Activated CD8-positive, alpha-beta T cell treated with anti-CD3 and anti-CD28 coated beads for 36 hours (primary cell): Measurements from ENCODE around the gene SPTBN1. TPM values are rescaled to one million over a fixed set of nuclear protein-coding genes. Genes with fewer than 3 reads are reported as not detected.

ENCODE experiments used
- ATAC-seq: fragments of 200-7000 bp; cut with Tn5 transposase; one replicate; pipeline ENCODE4 v1.10.0; 2021; ENCODE audit warnings: mild to moderate bottlenecking, moderate library complexity
- CTCF ChIA-PET: fragments of 350-600 bp; sonication (Branson Sonifier 250); formaldehyde crosslinking; loops from one replicate; lab custom pipeline; 2021; ENCODE audit warnings: antibody characterized with exemption; lab: Charles Lee
- POLR2A ChIA-PET: fragments of 350-600 bp; sonication (Branson Sonifier 250); formaldehyde crosslinking; loops from one replicate; lab custom pipeline; 2021; ENCODE audit warnings: antibody characterized with exemption; lab: Charles Lee
- DNase-seq: peaks from one replicate; pipeline ENCODE4 v3.0.0-alpha.2; 2020
- H3K27ac Mint-ChIP-seq: one replicate; pipeline ENCODE4 v1.8.0; 2021; ENCODE audit warnings: mild to moderate bottlenecking, mixed read lengths
- H3K27me3 Mint-ChIP-seq: one replicate; pipeline ENCODE4 v1.8.0; 2021; ENCODE audit warnings: mixed read lengths
- H3K36me3 Mint-ChIP-seq: one replicate; pipeline ENCODE4 v1.8.0; 2021; ENCODE audit warnings: low read depth, mixed read lengths
- H3K4me1 Mint-ChIP-seq: one replicate; pipeline ENCODE4 v1.8.0; 2021; ENCODE audit warnings: low read depth, mixed read lengths
- H3K4me3 Mint-ChIP-seq: one replicate; pipeline ENCODE4 v1.8.0; 2021; ENCODE audit warnings: mild to moderate bottlenecking, moderate library complexity, mixed read lengths
- H3K9me3 Mint-ChIP-seq: one replicate; pipeline ENCODE4 v1.8.0; 2021; ENCODE audit warnings: mixed read lengths
- CTCF ChIP-seq: fragments of 200-600 bp; IDR thresholded peaks from one replicate; pipeline ENCODE4 v1.8.0; 2022; ENCODE audit warnings: antibody characterized with exemption, mild to moderate bottlenecking
- intact Hi-C: fragments of 100-400 bp; cut with micrococcal nuclease; formaldehyde crosslinking; loops from one replicate; pipeline ENCODE4 v1.10.0; 2022
- total RNA-seq, 2 experiments: library from RNA; stranded (reverse); gene quantifications; one replicate each; pipeline ENCODE4 v1.2.3, GENCODE V29; 2021

Gene SPTBN1
- total RNA-seq, 2 experiments from 2014 or later: 91.8 to 91.9 TPM

GRCh38 chr2:54510916-54511315, 54.8 kb downstream of the SPTBN1 start:
- no peaks in the 10 kb centered on the region for H3K27me3 Mint-ChIP-seq
- POLR2A ChIA-PET: interaction anchor here (0.6 kb wide), 1 partner anchor 11 kb away, joined by 4 read pairs; no protein-coding TSS in a partner anchor
- DNase-seq: no peak
- ATAC-seq: no peak
- no peak for TF ChIP-seq CTCF
- peaks cover 1% of the 10 kb centered on the region for H3K4me1 Mint-ChIP-seq
- H3K27ac Mint-ChIP-seq: no peak overlapping the region
- H3K36me3 Mint-ChIP-seq: no peaks in the 10 kb centered on the region
- H3K9me3 Mint-ChIP-seq: no peaks in the 10 kb centered on the region
- intact Hi-C loops: no loop called here
- H3K4me3 Mint-ChIP-seq: no peak overlapping the region
- CTCF ChIA-PET: interaction anchor here (1.6 kb wide), 1 partner anchor 10 kb away, joined by 3 read pairs; no protein-coding TSS in a partner anchor

GRCh38 chr2:54512183-54512582, 56.1 kb downstream of the SPTBN1 start:
- H3K9me3 Mint-ChIP-seq: no peaks in the 10 kb centered on the region
- CTCF ChIA-PET: interaction anchor here (0.7 to 1.9 kb wide), 5 partner anchors 10 to 192 kb away, joined by 3 to 7 read pairs (median 3); no protein-coding TSS in a partner anchor
- no peak for TF ChIP-seq CTCF
- DNase-seq (no peak), ATAC-seq (no peak)
- H3K4me3 Mint-ChIP-seq: no peak overlapping the region
- no peaks in the 10 kb centered on the region for H3K27me3 Mint-ChIP-seq
- no peak overlapping the region for H3K27ac Mint-ChIP-seq
- POLR2A ChIA-PET: no interaction called here
- intact Hi-C loops: no loop called here
- H3K36me3 Mint-ChIP-seq: no peaks in the 10 kb centered on the region
- H3K4me1 Mint-ChIP-seq: peaks cover 1% of the 10 kb centered on the region

- H3K36me3 Mint-ChIP-seq: no peaks in the 10 kb centered on the region
- no peak for ATAC-seq
- CTCF ChIA-PET: interaction anchor here (1.2 to 1.9 kb wide), 3 partner anchors 10 to 191 kb away, joined by 3 to 7 read pairs (median 3); no protein-coding TSS in a partner anchor
- H3K9me3 Mint-ChIP-seq: no peaks in the 10 kb centered on the region
- no peak overlapping the region for H3K27ac Mint-ChIP-seq
- H3K27me3 Mint-ChIP-seq: no peaks in the 10 kb centered on the region
- POLR2A ChIA-PET: interaction anchor here (0.6 kb wide), 1 partner anchor 192 kb away, joined by 3 read pairs; no protein-coding TSS in a partner anchor
- H3K4me1 Mint-ChIP-seq: peaks cover 1% of the 10 kb centered on the region
- DNase-seq: no peak
- intact Hi-C loops: no loop called here
- H3K4me3 Mint-ChIP-seq: no peak overlapping the region
- TF ChIP-seq CTCF: no peak
Measured at GRCh38 chr2:54512663-54513362, 56.7 kb downstream of the SPTBN1 start.

- ATAC-seq (no peak), DNase-seq (no peak)
- no peak overlapping the region for H3K4me3 Mint-ChIP-seq
- no peaks in the 10 kb centered on the region for H3K27me3 Mint-ChIP-seq
- no peaks in the 10 kb centered on the region for H3K36me3 Mint-ChIP-seq
- POLR2A ChIA-PET: interaction anchor here (0.6 kb wide), 1 partner anchor 192 kb away, joined by 3 read pairs; no protein-coding TSS in a partner anchor
- no peak overlapping the region for H3K27ac Mint-ChIP-seq
- intact Hi-C loops: no loop called here
- no peaks in the 10 kb centered on the region for H3K9me3 Mint-ChIP-seq
- CTCF ChIA-PET: no interaction called here
- TF ChIP-seq CTCF: no peak
- peaks cover 1% of the 10 kb centered on the region for H3K4me1 Mint-ChIP-seq
Measured at GRCh38 chr2:54513363-54513715, 57.2 kb downstream of the SPTBN1 start.

GRCh38 chr2:54514822-54515569, 58.9 kb downstream of the SPTBN1 start:
- Mint-ChIP-seq H3K9me3 (no peaks in the 10 kb centered on the region), H3K4me3 (no peak overlapping the region), H3K27ac (no peak overlapping the region), H3K4me1 (peaks cover 1% of the 10 kb centered on the region), H3K27me3 (no peaks in the 10 kb centered on the region), H3K36me3 (no peaks in the 10 kb centered on the region)
- no peak for DNase-seq
- intact Hi-C loops: no loop called here
- ChIA-PET CTCF (no interaction called here), POLR2A (no interaction called here)
- no peak for TF ChIP-seq CTCF
- no peak for ATAC-seq
